Measurements from ENCODE around the gene FBN1.

DNA sequence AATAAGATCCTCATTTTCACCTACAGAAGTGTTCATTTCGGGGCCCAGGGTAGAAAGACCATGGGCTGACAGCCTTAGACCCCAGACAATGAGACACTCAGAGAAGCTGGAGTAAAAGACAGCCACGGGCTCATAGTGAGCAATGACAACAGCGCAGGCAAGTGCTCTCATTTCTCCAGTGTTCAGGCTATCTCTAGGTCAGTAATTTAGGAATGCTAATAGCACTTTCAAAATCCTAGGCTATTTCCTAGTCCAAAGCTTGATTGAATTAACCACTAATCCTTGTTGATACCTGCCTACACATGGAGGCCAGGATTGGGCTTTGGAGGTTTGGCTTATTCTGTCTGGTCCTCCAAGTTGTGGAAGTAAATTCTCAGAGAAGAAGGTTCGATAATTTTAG is 44.4 kb downstream of the FBN1 start:
- TF ChIP-seq, protein P1, sequence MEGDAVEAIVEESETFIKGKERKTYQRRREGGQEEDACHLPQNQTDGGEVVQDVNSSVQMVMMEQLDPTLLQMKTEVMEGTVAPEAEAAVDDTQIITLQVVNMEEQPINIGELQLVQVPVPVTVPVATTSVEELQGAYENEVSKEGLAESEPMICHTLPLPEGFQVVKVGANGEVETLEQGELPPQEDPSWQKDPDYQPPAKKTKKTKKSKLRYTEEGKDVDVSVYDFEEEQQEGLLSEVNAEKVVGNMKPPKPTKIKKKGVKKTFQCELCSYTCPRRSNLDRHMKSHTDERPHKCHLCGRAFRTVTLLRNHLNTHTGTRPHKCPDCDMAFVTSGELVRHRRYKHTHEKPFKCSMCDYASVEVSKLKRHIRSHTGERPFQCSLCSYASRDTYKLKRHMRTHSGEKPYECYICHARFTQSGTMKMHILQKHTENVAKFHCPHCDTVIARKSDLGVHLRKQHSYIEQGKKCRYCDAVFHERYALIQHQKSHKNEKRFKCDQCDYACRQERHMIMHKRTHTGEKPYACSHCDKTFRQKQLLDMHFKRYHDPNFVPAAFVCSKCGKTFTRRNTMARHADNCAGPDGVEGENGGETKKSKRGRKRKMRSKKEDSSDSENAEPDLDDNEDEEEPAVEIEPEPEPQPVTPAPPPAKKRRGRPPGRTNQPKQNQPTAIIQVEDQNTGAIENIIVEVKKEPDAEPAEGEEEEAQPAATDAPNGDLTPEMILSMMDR (IDR thresholded peaks at IDR 0.05): no peak
- no peak for TF ChIP-seq EZH2 (IDR thresholded peaks at IDR 0.05)

All from neural progenitor cell (in vitro differentiated cells).